ENCODE results near the gene CTSW. TPM values are rescaled to one million over a fixed set of nuclear protein-coding genes. Genes with fewer than 3 reads are reported as not detected.
A peak's percentile ranks its signal among the peaks of the same experiment; 100 is the strongest.

The CTSW gene
- total RNA-seq, 1 donor from 2014 or later, result not detected

DNA sequence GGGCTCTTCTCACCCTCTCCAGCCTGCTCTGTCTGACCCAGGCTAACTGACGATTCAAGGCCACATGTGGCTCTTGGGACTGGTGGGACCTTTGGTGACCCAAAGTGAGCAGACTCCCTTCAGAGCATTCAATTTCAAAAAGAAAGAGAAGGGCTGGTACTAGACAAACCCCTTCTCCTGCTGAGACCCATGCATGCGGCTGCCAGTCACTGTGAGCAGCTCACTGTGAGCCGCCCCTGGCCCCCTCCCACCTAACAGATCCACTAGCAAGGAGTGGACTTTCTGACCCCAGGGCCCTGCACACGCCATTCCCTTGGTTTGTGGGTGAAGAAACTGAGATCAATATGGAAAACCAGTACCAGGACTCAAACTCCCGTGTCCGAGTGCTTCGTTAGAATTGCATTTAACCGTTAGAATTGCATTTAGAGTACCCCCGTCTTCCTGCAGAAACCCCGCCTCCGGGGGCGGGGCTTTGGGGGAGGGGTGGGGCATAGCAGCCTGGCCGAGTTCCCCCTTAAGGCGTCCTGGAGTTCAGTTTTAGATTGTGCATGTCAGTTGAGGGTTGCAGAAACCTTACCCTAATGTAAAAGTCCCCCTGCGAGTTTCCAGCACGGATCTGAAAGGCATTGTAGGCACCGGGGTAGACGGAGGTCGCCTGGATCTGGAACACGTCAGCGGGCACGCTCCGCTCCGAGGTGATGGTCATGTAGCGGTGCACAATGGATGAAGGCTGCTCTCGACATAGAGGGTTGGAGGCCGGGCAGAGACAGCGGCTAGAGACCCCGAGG lies 12.2 kb upstream of the CTSW start:
- H3K36me3 Mint-ChIP-seq (ENCODE audit: unreplicated experiment), result peaks cover 4% of the 10 kb centered on the region
- H3K4me3 Mint-ChIP-seq (ENCODE audit: unreplicated experiment), result peak overlapping the region; percentile 75
- peaks cover 23% of the 10 kb centered on the region for H3K4me1 Mint-ChIP-seq (ENCODE audit: low read depth, unreplicated experiment)
- DNase-seq, result peak; percentile 63
- peaks cover 8% of the 10 kb centered on the region for H3K9me3 Mint-ChIP-seq (ENCODE audit: unreplicated experiment)
- H3K27me3 Mint-ChIP-seq (ENCODE audit: unreplicated experiment), result peaks cover 23% of the 10 kb centered on the region
- peak overlapping the region; percentile 62 for H3K27ac Mint-ChIP-seq (ENCODE audit: unreplicated experiment)
- no peak for TF ChIP-seq CTCF (IDR thresholded peaks at IDR 0.05; ENCODE audit: partially characterized antibody, unreplicated experiment)

GRCh38 chr11:65868076-65868667 lies 11.5 kb upstream of the CTSW start:
- Mint-ChIP-seq H3K4me1 (ENCODE audit: low read depth, unreplicated experiment) (peaks cover 26% of the 10 kb centered on the region), H3K4me3 (ENCODE audit: unreplicated experiment) (peak overlapping the region; percentile 75), H3K9me3 (ENCODE audit: unreplicated experiment) (peaks cover 8% of the 10 kb centered on the region), H3K36me3 (ENCODE audit: unreplicated experiment) (no peaks in the 10 kb centered on the region), H3K27ac (ENCODE audit: unreplicated experiment) (peak overlapping the region; percentile 62), H3K27me3 (ENCODE audit: unreplicated experiment) (peaks cover 24% of the 10 kb centered on the region)
- TF ChIP-seq CTCF (IDR thresholded peaks at IDR 0.05; ENCODE audit: partially characterized antibody, unreplicated experiment), result no peak
- DNase-seq, result no peak

DNA sequence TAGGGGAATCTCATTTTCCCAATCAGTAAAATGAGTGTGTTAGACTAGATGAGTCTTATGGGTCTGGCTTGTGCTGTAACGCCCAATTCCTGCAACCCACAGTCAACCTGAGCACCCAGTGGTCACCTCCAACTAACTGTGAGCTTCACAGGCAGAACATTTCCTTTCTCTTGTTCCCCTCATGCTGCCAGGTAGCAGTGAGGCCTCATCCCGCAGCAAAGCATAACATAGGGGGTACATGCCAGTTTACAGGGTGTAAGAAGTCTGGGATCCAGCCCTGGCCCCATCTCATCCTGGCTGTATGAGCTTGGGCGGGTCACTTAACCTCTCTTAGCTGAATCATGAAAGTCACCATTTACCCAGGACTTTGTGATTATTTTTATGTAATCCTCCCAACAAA lies 10.7 kb upstream of the CTSW start:
- no peak for TF ChIP-seq CTCF (IDR thresholded peaks at IDR 0.05; ENCODE audit: partially characterized antibody, unreplicated experiment)
- no peaks in the 10 kb centered on the region for H3K36me3 Mint-ChIP-seq (ENCODE audit: unreplicated experiment)
- H3K4me3 Mint-ChIP-seq (ENCODE audit: unreplicated experiment), result no peak overlapping the region
- H3K27ac Mint-ChIP-seq (ENCODE audit: unreplicated experiment), result no peak overlapping the region
- peaks cover 26% of the 10 kb centered on the region for H3K4me1 Mint-ChIP-seq (ENCODE audit: low read depth, unreplicated experiment)
- H3K9me3 Mint-ChIP-seq (ENCODE audit: unreplicated experiment), result peaks cover 8% of the 10 kb centered on the region
- no peak for DNase-seq
- H3K27me3 Mint-ChIP-seq (ENCODE audit: unreplicated experiment), result peaks cover 25% of the 10 kb centered on the region

DNA sequence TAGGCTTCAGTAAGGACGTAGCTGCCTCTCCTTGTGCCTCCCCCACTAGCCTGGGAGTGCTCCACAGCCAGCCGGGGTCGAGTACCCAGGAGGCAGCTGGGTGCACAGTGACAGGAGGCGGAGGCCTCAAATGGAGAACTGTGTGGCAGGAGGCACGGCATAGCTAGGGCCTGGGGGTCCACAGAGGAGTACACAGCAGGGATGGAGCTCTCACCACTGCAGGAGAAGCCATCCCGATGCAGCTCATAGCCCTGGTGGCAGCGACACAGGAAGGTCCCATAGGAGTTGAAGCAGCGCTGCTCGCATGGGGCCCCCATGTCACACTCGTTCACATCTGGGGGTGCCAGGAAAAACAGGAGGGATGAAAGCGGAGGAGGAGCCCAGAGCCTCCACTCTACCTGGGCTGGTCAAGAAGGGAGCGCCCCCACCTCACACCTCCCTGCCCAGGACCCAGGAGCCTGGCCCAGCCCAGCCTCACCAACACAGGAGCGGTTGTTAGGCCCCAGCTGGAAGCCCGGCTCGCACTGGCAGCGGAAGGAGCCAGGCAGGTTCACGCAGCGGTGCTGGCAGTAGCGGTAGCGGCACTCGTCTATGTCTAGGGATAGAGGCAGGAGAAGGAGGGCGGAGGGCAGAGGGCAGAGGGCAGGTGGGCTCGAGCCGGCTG lies 9.9 kb upstream of the CTSW start:
- Mint-ChIP-seq H3K9me3 (ENCODE audit: unreplicated experiment) (peaks cover 9% of the 10 kb centered on the region), H3K36me3 (ENCODE audit: unreplicated experiment) (no peaks in the 10 kb centered on the region), H3K4me3 (ENCODE audit: unreplicated experiment) (peak overlapping the region; percentile 46), H3K4me1 (ENCODE audit: low read depth, unreplicated experiment) (peaks cover 26% of the 10 kb centered on the region), H3K27me3 (ENCODE audit: unreplicated experiment) (peaks cover 25% of the 10 kb centered on the region), H3K27ac (ENCODE audit: unreplicated experiment) (no peak overlapping the region)
- DNase-seq, result no peak
- no peak for TF ChIP-seq CTCF (IDR thresholded peaks at IDR 0.05; ENCODE audit: partially characterized antibody, unreplicated experiment)

- Mint-ChIP-seq H3K36me3 (ENCODE audit: unreplicated experiment) (no peaks in the 10 kb centered on the region), H3K27ac (ENCODE audit: unreplicated experiment) (peak overlapping the region; percentile 25), H3K27me3 (ENCODE audit: unreplicated experiment) (peaks cover 22% of the 10 kb centered on the region), H3K4me3 (ENCODE audit: unreplicated experiment) (no peak overlapping the region), H3K4me1 (ENCODE audit: low read depth, unreplicated experiment) (peaks cover 26% of the 10 kb centered on the region), H3K9me3 (ENCODE audit: unreplicated experiment) (peaks cover 9% of the 10 kb centered on the region)
- no peak for DNase-seq
- TF ChIP-seq CTCF (IDR thresholded peaks at IDR 0.05; ENCODE audit: partially characterized antibody, unreplicated experiment), result no peak
Measured at GRCh38 chr11:65870307-65870658, 9.4 kb upstream of the CTSW start.

All from glutamatergic neuron (in vitro differentiated cells).